Nephron (organoid): ENCODE data around the gene ARMC9.
"Not testable (repeated sequence)": the region's sequence is repeated elsewhere in the genome, so short reads cannot be mapped to it uniquely, and the experiment has no call there.

ENCODE experiments used
- H3K27ac Mint-ChIP-seq, 3 experiments: 2 replicates each; pipeline ENCODE4 v1.8.0; 2020; ENCODE audit warnings: mixed read lengths in 3 of 3, mild to moderate bottlenecking in 2 of 3, moderate library complexity in 1 of 3
- H3K27me3 Mint-ChIP-seq: 2 replicates; pipeline ENCODE4 v1.8.0; 2021; ENCODE audit warnings: low read depth, mild to moderate bottlenecking, moderate library complexity, mixed read lengths
- H3K36me3 Mint-ChIP-seq: 2 replicates; pipeline ENCODE4 v1.8.0; 2020; ENCODE audit warnings: low read depth, mixed read lengths
- H3K4me1 Mint-ChIP-seq: 2 replicates; pipeline ENCODE4 v1.8.0; 2020; ENCODE audit warnings: mixed read lengths
- H3K4me3 Mint-ChIP-seq, 3 experiments: 2 replicates each; pipeline ENCODE4 v1.8.0; 2020; ENCODE audit warnings: mild to moderate bottlenecking in 3 of 3, mixed read lengths in 3 of 3, moderate library complexity in 2 of 3
- H3K9me3 Mint-ChIP-seq: 2 replicates; pipeline ENCODE4 v1.8.0; 2020; ENCODE audit warnings: mixed read lengths
- CTCF ChIP-seq, 3 experiments: fragments of 200-600 bp; sonication (generic); IDR thresholded peaks; one replicate each; pipeline ENCODE4 v1.5.0; 2021; ENCODE audit warnings: antibody characterized with exemption in 3 of 3; ENCODE audit not compliant: unreplicated experiment in 3 of 3

The ARMC9 gene

GRCh38 chr2:231298091-231298490, 99.7 kb downstream of the ARMC9 start:
- H3K9me3 Mint-ChIP-seq, result no peaks in the 10 kb centered on the region
- TF ChIP-seq CTCF (IDR thresholded peaks at IDR 0.05; ENCODE audit: unreplicated experiment in 3 of 3), result no peak
- H3K27ac Mint-ChIP-seq, result no peak overlapping the region
- H3K36me3 Mint-ChIP-seq, result peaks cover 30% of the 10 kb centered on the region
- H3K4me3 Mint-ChIP-seq, result no peak overlapping the region
- H3K27me3 Mint-ChIP-seq, result no peaks in the 10 kb centered on the region
- no peaks in the 10 kb centered on the region for H3K4me1 Mint-ChIP-seq

GRCh38 chr2:231299267-231299666, 100.8 kb downstream of the ARMC9 start:
- peaks cover 18% of the 10 kb centered on the region for H3K36me3 Mint-ChIP-seq
- H3K27me3 Mint-ChIP-seq, result no peaks in the 10 kb centered on the region
- H3K27ac Mint-ChIP-seq, result no peak overlapping the region
- H3K4me1 Mint-ChIP-seq, result no peaks in the 10 kb centered on the region
- no peaks in the 10 kb centered on the region for H3K9me3 Mint-ChIP-seq
- no peak overlapping the region for H3K4me3 Mint-ChIP-seq
- TF ChIP-seq CTCF (IDR thresholded peaks at IDR 0.05; ENCODE audit: unreplicated experiment in 3 of 3), result no peak

- Mint-ChIP-seq H3K9me3 (no peaks in the 10 kb centered on the region), H3K27ac (no peak overlapping the region), H3K36me3 (peaks cover 17% of the 10 kb centered on the region), H3K27me3 (no peaks in the 10 kb centered on the region), H3K4me3 (no peak overlapping the region), H3K4me1 (no peaks in the 10 kb centered on the region)
- no peak for TF ChIP-seq CTCF (IDR thresholded peaks at IDR 0.05; ENCODE audit: unreplicated experiment in 3 of 3)
These were observed 101.7 kb downstream of the ARMC9 start for GRCh38 chr2:231300020-231300721.

- Mint-ChIP-seq H3K4me3 (no peak overlapping the region), H3K27ac (no peak overlapping the region), H3K36me3 (peaks cover 20% of the 10 kb centered on the region), H3K4me1 (no peaks in the 10 kb centered on the region), H3K27me3 (no peaks in the 10 kb centered on the region), H3K9me3 (no peaks in the 10 kb centered on the region)
- TF ChIP-seq CTCF (IDR thresholded peaks at IDR 0.05; ENCODE audit: unreplicated experiment in 3 of 3), result no peak
These were observed 102.3 kb downstream of the ARMC9 start for GRCh38 chr2:231300722-231301076.

GRCh38 chr2:231304259-231304658, 105.8 kb downstream of the ARMC9 start:
- not testable (repeated sequence) for H3K27me3 Mint-ChIP-seq, H3K9me3 Mint-ChIP-seq, H3K4me1 Mint-ChIP-seq, H3K4me3 Mint-ChIP-seq, H3K27ac Mint-ChIP-seq
- peaks cover 19% of the 10 kb centered on the region for H3K36me3 Mint-ChIP-seq

- Mint-ChIP-seq H3K27me3 (no peaks in the 10 kb centered on the region), H3K36me3 (peaks cover 19% of the 10 kb centered on the region), H3K4me1 (no peaks in the 10 kb centered on the region), H3K9me3 (no peaks in the 10 kb centered on the region), H3K4me3 (no peak overlapping the region), H3K27ac (no peak overlapping the region)
- no peak for TF ChIP-seq CTCF (IDR thresholded peaks at IDR 0.05; ENCODE audit: unreplicated experiment in 3 of 3)
These were observed 106.8 kb downstream of the ARMC9 start for GRCh38 chr2:231305221-231305620.
